Neural progenitor cell (in vitro differentiated cells): ENCODE measurements around the gene SPIRE1. TPM values are rescaled to one million over a fixed set of nuclear protein-coding genes. Genes with fewer than 3 reads are reported as not detected.
"Not testable (repeated sequence)": the region's sequence is repeated elsewhere in the genome, so short reads cannot be mapped to it uniquely, and the experiment has no call there.

Experiments
- DNase-seq: peaks from one replicate; pipeline ENCODE4 v3.0.0-alpha.2; 2016; ENCODE audit warnings: low spot score
- H2AFZ ChIP-seq: fragments of 200-600 bp; sonication (generic); replicated peaks from 2 replicates; pipeline ENCODE4 v1.6.1; 2016; ENCODE audit warnings: antibody characterized with exemption
- H3F3A ChIP-seq: fragments of 200-600 bp; sonication (generic); 2 replicates; pipeline ENCODE4 v1.6.1; 2016; ENCODE audit warnings: antibody characterized with exemption, low read depth
- H3K27ac ChIP-seq: fragments of 200-600 bp; sonication (generic); 2 replicates; pipeline ENCODE4 v1.5.1; 2016; ENCODE audit warnings: mild to moderate bottlenecking
- H3K27me3 ChIP-seq: fragments of 200-600 bp; sonication (generic); 2 replicates; pipeline ENCODE4 v1.6.1; 2016; ENCODE audit warnings: mild to moderate bottlenecking, moderate library complexity
- H3K36me3 ChIP-seq: fragments of 200-600 bp; sonication (generic); 2 replicates; pipeline ENCODE4 v1.5.1; 2016
- H3K4me1 ChIP-seq: fragments of 200-600 bp; sonication (generic); 2 replicates; pipeline ENCODE4 v1.6.1; 2016; ENCODE audit warnings: mixed run types
- H3K4me2 ChIP-seq: fragments of 200-600 bp; sonication (generic); 2 replicates; pipeline ENCODE4 v1.6.1; 2016
- H3K4me3 ChIP-seq: fragments of 200-600 bp; sonication (generic); 2 replicates; pipeline ENCODE4 v1.5.1; 2016
- H3K79me2 ChIP-seq: fragments of 200-600 bp; sonication (generic); 2 replicates; pipeline ENCODE4 v1.6.1; 2016; ENCODE audit warnings: low read depth
- H3K9ac ChIP-seq: fragments of 200-600 bp; sonication (generic); 2 replicates; pipeline ENCODE4 v1.6.1; 2016
- H3K9me3 ChIP-seq: fragments of 200-600 bp; sonication (generic); 2 replicates; pipeline ENCODE4 v1.5.1; 2016; ENCODE audit warnings: low read depth
- H4K20me1 ChIP-seq: fragments of 200-600 bp; sonication (generic); 2 replicates; pipeline ENCODE4 v1.6.1; 2016; ENCODE audit warnings: low read depth
- H3K27ac Mint-ChIP-seq: 3 replicates; pipeline ENCODE4 v1.8.0; 2021; ENCODE audit warnings: mixed read lengths
- H3K27me3 Mint-ChIP-seq: 2 replicates; pipeline ENCODE4 v1.8.0; 2022; ENCODE audit warnings: low read depth, mild to moderate bottlenecking, inconsistent platforms, moderate library complexity, mixed read lengths; ENCODE audit not compliant: insufficient read depth
- H3K36me3 Mint-ChIP-seq: 3 replicates; pipeline ENCODE4 v1.8.0; 2021; ENCODE audit warnings: mixed read lengths
- H3K4me1 Mint-ChIP-seq: 3 replicates; pipeline ENCODE4 v1.8.0; 2021; ENCODE audit warnings: mixed read lengths
- H3K4me3 Mint-ChIP-seq: 3 replicates; pipeline ENCODE4 v1.8.0; 2021; ENCODE audit warnings: mild to moderate bottlenecking, moderate library complexity, mixed read lengths
- H3K9me3 Mint-ChIP-seq: 3 replicates; pipeline ENCODE4 v1.8.0; 2020; ENCODE audit warnings: mixed read lengths
- EZH2 ChIP-seq: fragments of 200-600 bp; sonication (generic); IDR thresholded peaks from 2 replicates; pipeline ENCODE4 v1.6.1; 2017; ENCODE audit warnings: antibody characterized with exemption, mild to moderate bottlenecking, moderate library complexity
- EZH2phosphoT487 ChIP-seq: fragments of 200-600 bp; sonication (generic); IDR thresholded peaks from 2 replicates; pipeline ENCODE4 v1.6.1; 2017; ENCODE audit warnings: antibody characterized with exemption
- total RNA-seq: library from RNA; depleted of rRNA; stranded (reverse); fragments of >200 nt; gene quantifications from 2 replicates; pipeline ENCODE4 v1.2.3, GENCODE V29; 2015; ENCODE audit warnings: low replicate concordance
- TF ChIP-seq, protein P1 (sequence below): fragments of 200-600 bp; sonication (generic); IDR thresholded peaks from 2 replicates; pipeline ENCODE4 v1.5.1; 2017; ENCODE audit warnings: antibody characterized with exemption, mild to moderate bottlenecking

The SPIRE1 gene
- total RNA-seq, 1 donor from 2014 or later = 18.4 TPM

DNA sequence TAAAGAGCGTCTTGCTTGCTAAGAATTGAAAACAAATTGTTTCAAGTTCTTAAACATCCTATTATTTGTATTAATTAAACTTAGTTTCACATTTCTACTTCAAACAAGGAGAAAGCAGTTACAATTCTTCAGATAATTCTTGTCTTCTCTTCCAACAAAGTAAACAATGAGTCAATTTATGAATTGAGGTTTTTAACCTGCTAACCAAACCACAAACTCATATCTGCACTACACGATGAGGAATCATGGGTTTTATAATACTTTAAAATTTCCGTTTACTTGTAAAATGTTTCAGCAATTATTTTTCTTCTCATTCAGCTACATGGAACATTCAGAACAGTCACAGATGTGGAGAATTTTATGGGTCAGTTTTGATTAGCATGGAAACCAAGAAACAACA, 114.2 kb downstream of the SPIRE1 start:
- H3F3A ChIP-seq = no peaks in the 10 kb centered on the region
- no peak overlapping the region for H2AFZ ChIP-seq
- H3K4me3 Mint-ChIP-seq = no peak overlapping the region
- no peak overlapping the region for H3K4me2 ChIP-seq
- H3K27me3 Mint-ChIP-seq = no peaks in the 10 kb centered on the region
- H3K27me3 ChIP-seq = no peaks in the 10 kb centered on the region
- H3K4me3 ChIP-seq = no peak overlapping the region
- H3K4me1 Mint-ChIP-seq = no peaks in the 10 kb centered on the region
- no peaks in the 10 kb centered on the region for H3K79me2 ChIP-seq
- no peak overlapping the region for H3K9ac ChIP-seq
- no peak overlapping the region for H3K27ac ChIP-seq
- peaks cover 32% of the 10 kb centered on the region for H3K9me3 Mint-ChIP-seq
- peaks cover 33% of the 10 kb centered on the region for H3K36me3 Mint-ChIP-seq
- no peaks in the 10 kb centered on the region for H3K4me1 ChIP-seq
- DNase-seq = no peak
- H4K20me1 ChIP-seq = no peaks in the 10 kb centered on the region
- no peak overlapping the region for H3K27ac Mint-ChIP-seq
- TF ChIP-seq EZH2 (no peak), EZH2phosphoT487 (no peak)
- TF ChIP-seq, protein P1, sequence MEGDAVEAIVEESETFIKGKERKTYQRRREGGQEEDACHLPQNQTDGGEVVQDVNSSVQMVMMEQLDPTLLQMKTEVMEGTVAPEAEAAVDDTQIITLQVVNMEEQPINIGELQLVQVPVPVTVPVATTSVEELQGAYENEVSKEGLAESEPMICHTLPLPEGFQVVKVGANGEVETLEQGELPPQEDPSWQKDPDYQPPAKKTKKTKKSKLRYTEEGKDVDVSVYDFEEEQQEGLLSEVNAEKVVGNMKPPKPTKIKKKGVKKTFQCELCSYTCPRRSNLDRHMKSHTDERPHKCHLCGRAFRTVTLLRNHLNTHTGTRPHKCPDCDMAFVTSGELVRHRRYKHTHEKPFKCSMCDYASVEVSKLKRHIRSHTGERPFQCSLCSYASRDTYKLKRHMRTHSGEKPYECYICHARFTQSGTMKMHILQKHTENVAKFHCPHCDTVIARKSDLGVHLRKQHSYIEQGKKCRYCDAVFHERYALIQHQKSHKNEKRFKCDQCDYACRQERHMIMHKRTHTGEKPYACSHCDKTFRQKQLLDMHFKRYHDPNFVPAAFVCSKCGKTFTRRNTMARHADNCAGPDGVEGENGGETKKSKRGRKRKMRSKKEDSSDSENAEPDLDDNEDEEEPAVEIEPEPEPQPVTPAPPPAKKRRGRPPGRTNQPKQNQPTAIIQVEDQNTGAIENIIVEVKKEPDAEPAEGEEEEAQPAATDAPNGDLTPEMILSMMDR = no peak
- peaks cover 5% of the 10 kb centered on the region for H3K9me3 ChIP-seq
- peaks cover 3% of the 10 kb centered on the region for H3K36me3 ChIP-seq

- Histone ChIP-seq H3F3A (no peaks in the 10 kb centered on the region), H3K36me3 (peaks cover 3% of the 10 kb centered on the region), H3K4me3 (no peak overlapping the region), H3K79me2 (no peaks in the 10 kb centered on the region), H3K27me3 (no peaks in the 10 kb centered on the region), H4K20me1 (no peaks in the 10 kb centered on the region), H3K4me2 (no peak overlapping the region), H3K9me3 (peaks cover 5% of the 10 kb centered on the region), H3K27ac (no peak overlapping the region), H3K9ac (no peak overlapping the region), H3K4me1 (no peaks in the 10 kb centered on the region), H2AFZ (no peak overlapping the region)
- TF ChIP-seq, protein P1 = no peak
- no peak for TF ChIP-seq EZH2
- Mint-ChIP-seq H3K4me1 (no peaks in the 10 kb centered on the region), H3K27ac (no peak overlapping the region), H3K9me3 (peaks cover 28% of the 10 kb centered on the region), H3K4me3 (no peak overlapping the region), H3K36me3 (peaks cover 29% of the 10 kb centered on the region), H3K27me3 (no peaks in the 10 kb centered on the region)
- DNase-seq = no peak
These were observed 117.2 kb downstream of the SPIRE1 start for GRCh38 chr18:12540751-12541150.

DNA sequence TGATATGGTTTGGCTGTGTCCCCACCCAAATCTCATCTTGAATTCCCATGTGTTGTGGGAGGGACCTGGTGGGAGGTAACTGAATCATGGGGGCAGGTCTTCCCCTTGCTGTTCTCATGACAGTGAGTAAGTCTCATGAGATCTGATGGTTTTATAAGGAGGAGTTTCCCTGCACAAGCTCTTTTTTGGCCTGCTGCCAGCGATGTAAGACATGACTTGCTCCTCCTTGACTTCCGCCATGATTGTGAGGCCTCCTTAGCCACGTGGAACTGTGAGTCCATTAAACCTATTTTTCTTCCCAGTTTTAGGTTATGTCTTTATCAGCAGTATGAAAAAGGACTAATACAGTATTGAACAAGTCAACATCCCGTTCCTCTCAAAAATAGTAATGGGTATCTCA, 118.7 kb downstream of the SPIRE1 start:
- H3K36me3 Mint-ChIP-seq = peaks cover 26% of the 10 kb centered on the region
- not testable (repeated sequence) for H3F3A ChIP-seq, H3K27me3 Mint-ChIP-seq, H3K4me1 Mint-ChIP-seq, H3K27me3 ChIP-seq, DNase-seq, H4K20me1 ChIP-seq, H3K9ac ChIP-seq, H3K79me2 ChIP-seq, H3K4me3 Mint-ChIP-seq, H3K4me1 ChIP-seq, H3K27ac ChIP-seq, H2AFZ ChIP-seq, H3K9me3 ChIP-seq, H3K4me3 ChIP-seq, H3K4me2 ChIP-seq, H3K36me3 ChIP-seq, H3K27ac Mint-ChIP-seq
- peaks cover 28% of the 10 kb centered on the region for H3K9me3 Mint-ChIP-seq

- Histone ChIP-seq H3K27me3 (no peaks in the 10 kb centered on the region), H3K4me1 (no peaks in the 10 kb centered on the region), H3K79me2 (no peaks in the 10 kb centered on the region), H3K4me3 (no peak overlapping the region), H3K9ac (no peak overlapping the region), H3K36me3 (no peaks in the 10 kb centered on the region), H3K9me3 (no peaks in the 10 kb centered on the region), H3K4me2 (no peak overlapping the region), H3F3A (no peaks in the 10 kb centered on the region), H2AFZ (no peak overlapping the region), H3K27ac (no peak overlapping the region), H4K20me1 (no peaks in the 10 kb centered on the region)
- H3K36me3 Mint-ChIP-seq = peaks cover 2% of the 10 kb centered on the region
- H3K9me3 Mint-ChIP-seq = peaks cover 3% of the 10 kb centered on the region
- no peaks in the 10 kb centered on the region for H3K27me3 Mint-ChIP-seq
- DNase-seq = no peak
- TF ChIP-seq EZH2phosphoT487 = no peak
- TF ChIP-seq EZH2 = no peak
- TF ChIP-seq, protein P1 = no peak
- H3K4me1 Mint-ChIP-seq = peaks cover 10% of the 10 kb centered on the region
- H3K27ac Mint-ChIP-seq = no peak overlapping the region
- no peak overlapping the region for H3K4me3 Mint-ChIP-seq
These were observed 123.1 kb downstream of the SPIRE1 start for GRCh38 chr18:12534820-12535219.
